GM18867 (cell line): Measurements from ENCODE around the gene ANKS6.

Experiments
- ATAC-seq: cut with Tn5 transposase; IDR thresholded peaks from one replicate; pipeline ENCODE4 v1.9.1; 2021; ENCODE audit warnings: mild to moderate bottlenecking, moderate library complexity; ENCODE audit not compliant: unreplicated experiment

Gene ANKS6

DNA sequence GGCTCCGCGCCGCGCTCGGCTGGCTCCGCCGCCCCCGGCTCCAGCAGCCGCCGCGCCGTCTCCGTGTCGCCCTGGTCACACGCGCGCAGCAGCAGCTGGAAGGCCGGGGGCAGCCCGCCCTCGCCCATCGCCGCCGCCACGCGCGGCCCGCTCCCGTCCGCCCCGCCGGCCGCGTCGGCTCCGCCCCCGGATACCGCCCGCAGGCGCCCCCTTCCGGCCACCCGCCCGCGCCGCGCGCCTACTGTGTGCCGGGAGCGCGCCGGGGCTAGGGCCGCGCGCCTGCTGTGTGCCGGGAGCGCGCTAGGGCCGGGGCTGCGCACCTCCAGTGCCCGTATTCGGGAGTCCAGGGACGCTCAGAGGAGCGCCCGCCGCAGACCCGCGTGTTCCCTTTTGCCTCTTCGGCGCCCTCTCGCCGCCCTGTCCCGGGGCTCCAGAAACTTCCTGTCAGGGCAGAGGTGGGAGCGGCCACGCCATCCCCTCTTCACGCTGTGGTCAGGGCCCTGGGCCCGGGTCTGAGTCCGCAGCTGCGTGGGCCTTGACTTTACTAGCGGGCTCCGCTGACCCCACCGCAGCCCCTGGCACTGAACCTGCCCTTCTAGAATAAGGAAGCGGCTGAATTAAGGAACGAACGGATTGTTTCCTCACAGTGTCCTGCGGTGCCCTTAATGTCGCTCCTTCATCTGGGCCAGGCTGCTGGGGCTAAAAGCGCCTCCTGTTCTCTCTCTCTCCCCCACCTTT lies at the start of gene ANKS6:
ANKS6 (minus strand) TSS at position 192 of the 738 bp plus-strand sequence; CDS start at position 128, 64 bp downstream.
- ATAC-seq: peak; percentile 91

DNA sequence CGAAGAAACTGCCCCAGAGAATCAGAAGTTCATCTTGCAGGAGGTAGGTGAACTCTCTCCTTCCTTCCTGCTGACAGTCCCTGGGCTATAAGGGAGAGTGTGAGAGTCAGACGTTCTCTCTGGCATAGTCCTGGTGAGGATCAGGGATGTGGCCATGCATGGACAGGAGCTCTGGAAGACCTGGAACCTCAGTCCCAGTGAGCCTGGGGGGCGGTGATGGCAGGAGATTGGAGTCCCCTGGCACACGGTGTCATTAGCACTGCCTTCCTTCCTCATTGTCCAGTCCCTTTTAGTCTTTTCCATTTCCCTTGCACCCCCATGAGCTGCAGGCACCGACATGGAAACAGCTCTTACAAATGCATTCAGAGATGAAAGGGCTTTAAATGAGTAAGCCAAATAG lies 49.7 kb upstream of the ANKS6 start:
- no peak for ATAC-seq

DNA sequence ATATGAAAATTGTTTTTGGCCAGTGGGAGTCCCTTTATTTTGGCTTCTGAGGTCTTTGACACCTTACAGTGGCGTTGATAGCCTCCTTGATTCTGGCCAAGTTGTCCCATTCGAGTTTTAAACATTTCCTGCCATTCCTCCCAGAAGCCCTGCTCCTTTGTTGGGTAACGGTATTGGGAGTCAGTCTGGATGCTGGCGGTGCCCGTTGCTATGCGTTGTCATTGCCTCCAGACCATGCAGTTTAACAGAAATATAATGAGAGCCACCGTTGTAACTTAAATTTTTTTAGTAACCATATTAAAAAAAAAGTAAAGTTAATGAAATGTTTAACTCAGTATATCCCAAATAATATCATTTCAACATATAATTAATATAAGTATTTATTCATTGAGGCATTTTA lies 46.2 kb upstream of the ANKS6 start:
- ATAC-seq: no peak

DNA sequence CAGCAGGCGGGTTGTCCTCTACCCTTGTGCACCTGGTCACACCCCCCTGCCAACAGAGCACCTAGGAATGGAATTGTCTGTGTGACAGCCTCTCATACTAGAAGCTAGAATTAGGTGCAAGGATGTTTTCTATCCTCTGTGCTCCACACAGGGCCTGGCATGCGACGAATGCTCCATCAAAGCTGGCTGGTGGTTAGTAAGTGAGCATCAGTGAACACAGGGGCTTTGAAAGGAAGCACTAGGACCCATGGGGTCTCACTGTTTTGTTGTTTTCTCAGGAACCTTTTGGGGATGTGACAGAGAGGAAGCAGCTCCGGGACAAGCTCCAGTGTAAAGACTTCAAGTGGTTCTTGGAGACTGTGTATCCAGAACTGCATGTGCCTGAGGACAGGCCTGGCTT lies 43.4 kb upstream of the ANKS6 start:
- ATAC-seq: no peak

DNA sequence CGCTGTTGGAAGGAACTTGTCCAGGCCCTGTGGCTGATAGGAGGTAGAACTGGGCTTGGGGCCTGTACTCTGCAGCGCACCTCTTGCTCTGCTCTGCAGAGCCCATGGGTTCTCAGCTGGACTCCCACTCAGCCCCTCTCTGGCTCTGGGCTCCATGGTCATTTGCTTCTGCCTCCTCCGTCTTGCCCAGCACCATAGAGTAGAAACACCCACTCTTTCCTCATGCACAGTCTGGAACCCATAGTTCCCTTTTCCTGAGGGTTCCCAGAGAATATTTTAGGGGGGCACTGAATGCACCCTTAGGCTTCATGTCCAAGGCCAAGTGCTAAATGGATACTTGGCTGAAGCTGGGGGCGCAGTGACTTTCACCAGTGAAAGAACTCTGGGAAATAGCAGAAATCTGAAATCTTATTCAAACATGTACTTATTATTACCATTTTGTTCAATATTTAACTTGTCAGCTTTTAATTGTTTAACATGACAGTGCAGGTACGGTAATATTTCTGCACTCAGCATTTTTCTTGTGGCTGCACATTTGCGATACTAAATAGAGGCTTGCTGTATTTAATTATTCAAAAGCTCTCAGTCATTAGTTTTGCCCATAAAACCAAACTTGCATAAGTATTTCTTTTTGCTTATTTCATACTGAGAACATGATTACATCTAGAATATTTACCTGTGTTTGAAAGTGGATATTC lies 42.7 kb upstream of the ANKS6 start:
- ATAC-seq: no peak

DNA sequence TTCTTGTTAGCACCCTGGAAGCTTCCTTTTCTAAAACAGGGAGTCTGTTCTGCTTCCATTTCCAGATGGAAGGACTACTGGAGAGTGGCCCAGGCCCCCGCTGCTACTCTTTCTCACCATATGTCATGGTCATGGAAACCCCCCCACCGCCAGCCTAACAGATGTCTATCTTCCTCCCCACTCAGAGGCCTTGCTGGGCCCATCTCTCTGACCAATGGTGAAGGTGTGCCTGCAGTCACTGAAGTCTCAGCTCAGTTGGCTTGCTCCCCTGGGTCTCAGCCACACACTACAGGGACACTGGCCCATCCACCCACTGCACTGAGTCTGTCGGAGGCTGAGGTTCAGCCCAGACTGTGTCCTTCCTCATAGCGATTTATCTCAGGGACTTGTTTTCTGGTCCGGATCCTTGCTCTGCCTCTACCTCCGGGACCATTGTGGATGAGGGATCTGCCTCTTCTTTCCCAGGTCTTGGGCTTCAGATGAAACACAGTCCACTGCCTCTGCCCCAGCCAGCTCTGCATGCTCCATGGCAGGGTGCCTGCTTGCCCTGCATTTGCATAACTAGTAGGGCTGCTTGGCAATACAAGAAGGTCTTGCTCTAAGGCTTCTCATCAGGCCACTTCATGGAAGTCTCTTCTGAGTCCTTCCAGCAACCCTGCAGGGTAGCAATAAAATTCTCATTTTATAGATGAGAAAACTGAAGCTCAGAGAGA lies 42.0 kb upstream of the ANKS6 start:
- no peak for ATAC-seq

DNA sequence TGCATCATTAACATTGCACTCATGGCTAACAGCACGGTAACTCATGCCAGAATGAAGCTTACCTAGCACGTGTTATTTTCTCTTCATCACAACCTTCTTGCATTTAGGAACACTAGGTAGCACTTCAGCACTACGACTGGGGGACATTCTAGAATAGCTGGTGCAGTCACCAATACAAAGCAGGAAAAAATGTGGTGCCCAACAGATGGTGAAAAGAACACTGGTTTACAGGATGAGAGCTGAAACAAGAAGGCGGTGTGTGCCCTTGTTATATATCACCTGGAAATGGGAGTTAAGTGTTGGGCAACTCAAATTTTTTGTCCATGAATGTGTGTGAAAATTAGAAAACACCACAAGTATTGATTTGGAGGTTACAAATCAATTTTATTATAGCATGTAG lies 41.2 kb upstream of the ANKS6 start:
- ATAC-seq: no peak

DNA sequence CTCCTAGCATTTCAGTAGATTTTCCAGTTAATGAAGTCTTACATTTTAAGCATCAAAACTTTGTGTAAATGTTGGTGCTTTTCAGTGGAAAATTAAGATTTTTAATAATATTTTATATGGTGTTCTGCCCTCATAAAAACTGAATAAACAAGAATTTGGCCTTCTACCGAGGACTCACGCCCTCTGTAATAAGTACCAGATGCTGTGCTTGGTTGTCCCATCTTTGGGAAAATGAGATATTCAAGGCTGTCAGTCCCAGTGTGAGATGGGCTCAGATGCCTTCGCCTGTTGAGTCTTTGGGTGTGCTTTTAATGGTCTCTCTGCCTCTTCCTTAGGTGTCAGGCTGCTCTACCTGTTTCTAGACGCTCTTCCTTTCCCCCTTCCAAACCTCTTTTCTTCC lies 39.9 kb upstream of the ANKS6 start:
- no peak for ATAC-seq

DNA sequence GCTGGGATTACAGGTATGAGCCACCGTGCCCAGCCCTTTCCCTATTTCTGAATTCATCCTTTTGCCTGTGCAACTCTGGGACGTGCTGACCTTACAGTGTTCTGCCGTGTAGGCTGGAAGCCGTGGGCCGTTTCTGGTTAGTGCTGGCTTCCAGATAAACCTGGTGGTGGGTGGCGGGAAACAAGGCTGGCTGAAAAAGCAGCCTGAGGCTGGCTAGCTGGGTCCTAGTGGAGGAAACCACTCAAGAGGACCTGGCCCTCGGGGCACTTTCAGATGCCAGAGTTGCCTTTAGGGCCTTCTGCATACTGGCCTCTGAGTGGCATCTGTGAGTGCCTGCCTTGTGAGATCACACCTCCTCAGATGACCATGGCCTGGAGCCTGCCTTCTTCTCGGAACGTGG lies 38.0 kb upstream of the ANKS6 start:
- no peak for ATAC-seq

DNA sequence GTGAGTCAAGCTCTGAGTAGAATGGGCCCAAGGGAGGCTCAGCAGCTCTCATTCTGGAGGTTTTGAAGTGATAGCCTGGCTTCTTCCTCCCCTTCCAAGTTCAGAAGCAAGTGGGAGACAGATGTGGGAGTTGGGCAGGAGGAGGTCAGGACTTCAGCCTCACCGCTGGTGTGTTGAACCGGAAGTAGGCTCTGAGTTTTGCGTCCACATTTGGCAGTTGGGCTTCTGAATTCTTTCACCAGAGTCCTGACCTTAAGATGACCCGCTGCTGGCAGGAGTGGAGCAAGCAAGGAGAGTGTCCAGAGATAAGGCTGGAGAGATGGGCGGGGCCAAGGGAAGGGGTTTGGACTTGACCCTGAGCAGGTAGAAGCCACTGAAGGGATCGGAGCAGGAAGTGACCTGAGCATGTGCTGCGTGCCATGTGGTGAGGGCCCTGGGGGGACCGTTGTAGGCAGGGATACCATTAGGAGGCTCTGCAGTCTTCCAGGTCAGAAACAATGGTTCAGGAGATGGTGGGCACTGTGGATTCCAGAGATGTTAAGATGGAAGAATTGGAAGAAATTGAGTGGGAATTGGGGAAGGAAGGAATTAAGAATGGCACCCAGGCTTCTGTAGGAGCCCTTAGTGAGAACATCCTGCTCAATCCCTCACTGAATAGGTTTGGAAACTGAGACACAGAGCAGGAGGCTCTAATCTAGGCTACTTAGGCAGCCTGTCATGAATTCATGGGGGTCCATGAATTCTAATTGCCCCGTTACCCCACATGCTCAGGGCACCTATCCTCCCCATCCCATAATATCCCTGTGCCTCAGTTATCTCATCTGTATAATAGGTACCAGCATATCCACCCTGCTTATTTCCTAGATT lies 37.0 kb upstream of the ANKS6 start:
- no peak for ATAC-seq

DNA sequence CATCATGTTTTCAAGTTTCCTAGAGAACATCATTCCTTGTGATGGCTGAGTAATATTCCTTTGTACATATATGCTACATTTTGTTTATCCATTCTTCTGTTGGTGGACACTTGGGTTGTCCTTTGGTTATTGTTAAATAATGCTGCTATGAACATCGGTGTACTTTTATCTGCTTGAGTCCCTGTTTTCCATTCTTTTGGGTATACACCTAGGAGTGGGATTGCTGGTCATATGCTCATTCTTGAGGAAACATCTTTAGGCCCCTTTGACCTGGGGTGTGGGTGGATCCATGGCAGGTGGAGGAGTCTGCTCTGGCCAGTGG lies 36.4 kb upstream of the ANKS6 start:
- ATAC-seq: no peak

DNA sequence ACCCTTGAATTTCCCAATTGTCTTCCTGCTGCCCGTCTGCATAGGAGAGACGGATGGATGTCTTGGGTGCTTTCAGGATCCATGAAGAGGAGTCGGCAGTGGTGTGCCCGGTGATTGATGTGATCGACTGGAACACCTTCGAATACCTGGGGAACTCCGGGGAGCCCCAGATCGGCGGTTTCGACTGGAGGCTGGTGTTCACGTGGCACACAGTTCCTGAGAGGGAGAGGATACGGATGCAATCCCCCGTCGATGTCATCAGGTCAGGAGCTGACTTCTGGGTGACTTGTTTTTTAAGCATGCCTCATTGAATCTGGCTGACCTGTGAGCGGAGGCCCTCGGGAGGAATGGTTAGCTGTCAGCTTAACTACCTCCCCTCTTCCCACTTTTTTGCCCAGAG lies 35.3 kb upstream of the ANKS6 start:
- no peak for ATAC-seq

DNA sequence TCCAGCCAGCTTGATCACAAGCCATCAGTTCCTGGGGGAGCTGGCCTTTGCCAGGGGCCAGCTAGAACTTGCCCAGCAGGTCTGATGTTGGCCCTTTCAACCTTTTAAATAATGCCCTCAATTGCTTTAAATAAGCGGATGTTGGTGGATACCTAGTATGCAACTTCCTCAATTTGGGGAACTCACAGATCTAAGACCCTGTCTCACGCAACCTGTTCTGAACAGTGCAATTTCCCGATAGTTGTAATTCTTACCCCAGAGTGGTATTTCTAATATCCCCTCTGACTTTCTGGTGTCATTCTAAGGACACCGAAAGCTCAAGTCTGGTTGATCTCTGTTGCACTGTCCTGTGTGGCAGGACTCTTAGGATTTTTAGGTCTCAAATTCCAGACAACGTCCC lies 34.2 kb upstream of the ANKS6 start:
- ATAC-seq: no peak

DNA sequence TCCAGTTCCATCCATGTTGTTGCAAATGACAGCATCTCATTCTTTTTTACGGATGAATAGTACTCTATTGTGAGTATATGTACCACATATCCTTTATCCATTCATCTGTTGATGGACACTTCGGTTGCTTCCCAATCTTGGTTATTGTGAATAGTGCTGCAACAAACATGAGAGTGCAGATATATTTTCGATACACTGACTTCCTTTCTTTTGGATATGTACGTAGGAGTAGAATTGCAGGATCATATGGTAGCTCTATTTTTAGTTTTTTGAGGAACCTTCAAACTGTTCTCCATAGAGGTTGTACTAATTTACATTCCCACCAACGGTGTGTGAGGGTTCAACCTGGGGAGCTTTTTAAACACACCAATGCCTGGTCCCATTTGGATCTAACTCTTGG lies 33.4 kb upstream of the ANKS6 start:
- ATAC-seq: no peak

DNA sequence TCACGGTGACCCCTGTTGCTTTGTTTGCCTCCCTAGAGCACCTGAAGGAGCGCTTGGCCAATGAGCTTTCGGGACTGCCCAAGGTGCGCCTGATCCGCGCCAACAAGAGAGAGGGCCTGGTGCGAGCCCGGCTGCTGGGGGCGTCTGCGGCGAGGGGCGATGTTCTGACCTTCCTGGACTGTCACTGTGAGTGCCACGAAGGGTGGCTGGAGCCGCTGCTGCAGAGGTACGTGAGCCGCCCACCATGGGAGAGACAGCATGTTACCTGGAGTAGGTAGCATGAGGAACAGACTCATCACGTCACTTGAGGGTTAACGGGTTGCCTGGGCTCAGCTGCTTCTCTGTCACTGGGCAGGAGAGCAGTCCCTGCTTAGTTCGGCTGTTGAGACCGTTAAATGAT lies 30.4 kb upstream of the ANKS6 start:
- ATAC-seq: no peak

DNA sequence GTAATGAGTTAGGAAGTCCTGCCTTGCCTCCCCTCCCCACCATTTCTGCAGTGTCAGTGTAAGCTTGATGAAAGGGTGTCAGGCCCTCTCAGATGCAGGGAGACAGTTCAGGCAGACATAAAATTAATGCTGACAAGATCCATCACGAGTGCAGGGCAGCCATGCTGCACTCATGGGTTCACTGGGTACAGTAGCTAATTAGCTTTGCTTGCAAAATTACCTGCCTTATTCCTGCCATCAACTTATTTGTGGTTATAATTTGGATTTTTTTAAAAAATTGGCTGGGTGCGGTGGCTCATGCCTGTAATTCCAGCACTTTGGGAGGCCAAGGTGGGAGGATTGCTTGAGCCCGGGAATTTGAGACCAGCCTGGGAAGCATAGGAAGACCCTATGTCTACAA lies 29.1 kb upstream of the ANKS6 start:
- ATAC-seq: no peak

DNA sequence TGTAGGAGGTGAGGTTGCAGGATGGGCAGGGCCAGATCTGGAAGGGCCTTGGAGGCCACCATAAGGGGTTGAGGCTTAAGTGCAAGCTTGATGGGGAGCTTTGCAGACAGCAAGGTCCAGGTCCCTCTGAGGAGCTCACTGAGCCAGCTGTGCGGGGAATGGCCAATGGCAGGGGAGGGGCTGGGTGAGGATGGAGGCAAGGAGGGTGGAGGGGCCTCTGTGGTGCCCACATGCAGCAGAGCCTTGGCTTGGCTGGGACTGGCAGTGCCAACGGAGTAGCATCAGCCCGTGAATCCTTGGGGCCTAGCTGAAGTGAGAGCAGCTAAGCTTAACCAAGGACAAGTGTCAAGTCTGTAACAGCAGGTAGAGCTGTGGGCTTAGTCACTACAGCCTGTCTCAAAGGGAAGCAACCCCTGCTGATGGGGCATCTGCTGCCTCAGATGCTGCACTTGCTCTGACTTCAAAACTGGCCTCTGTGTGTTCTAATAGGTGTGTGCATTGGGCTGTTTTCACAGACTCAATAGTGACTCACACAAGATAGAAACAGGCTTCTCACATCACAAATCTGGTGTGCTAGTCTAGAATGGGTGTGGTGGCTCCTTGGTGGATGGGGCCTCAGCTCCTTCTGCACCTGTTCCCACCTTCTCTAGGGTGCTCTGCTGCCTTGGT lies 27.4 kb upstream of the ANKS6 start:
- no peak for ATAC-seq

DNA sequence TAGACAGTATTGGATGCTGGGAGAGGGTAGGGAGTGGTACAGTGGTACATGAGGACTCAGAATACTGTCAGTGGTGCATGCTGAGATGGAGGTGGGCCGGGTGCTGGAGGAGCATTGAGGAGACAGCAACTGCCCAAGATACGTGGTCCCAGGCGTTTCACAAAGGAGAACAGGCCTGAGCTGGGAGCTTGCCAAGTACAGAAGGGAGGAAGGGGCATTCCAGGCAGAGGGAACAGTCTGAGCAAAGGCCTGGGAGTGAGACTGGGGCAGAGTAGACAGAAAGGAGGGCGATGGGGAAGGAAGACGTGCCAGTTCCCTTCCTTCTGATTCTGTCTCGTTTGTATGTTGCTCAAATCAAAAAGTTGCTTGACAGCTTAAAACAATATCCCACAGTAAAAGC lies 26.3 kb upstream of the ANKS6 start:
- ATAC-seq: no peak

DNA sequence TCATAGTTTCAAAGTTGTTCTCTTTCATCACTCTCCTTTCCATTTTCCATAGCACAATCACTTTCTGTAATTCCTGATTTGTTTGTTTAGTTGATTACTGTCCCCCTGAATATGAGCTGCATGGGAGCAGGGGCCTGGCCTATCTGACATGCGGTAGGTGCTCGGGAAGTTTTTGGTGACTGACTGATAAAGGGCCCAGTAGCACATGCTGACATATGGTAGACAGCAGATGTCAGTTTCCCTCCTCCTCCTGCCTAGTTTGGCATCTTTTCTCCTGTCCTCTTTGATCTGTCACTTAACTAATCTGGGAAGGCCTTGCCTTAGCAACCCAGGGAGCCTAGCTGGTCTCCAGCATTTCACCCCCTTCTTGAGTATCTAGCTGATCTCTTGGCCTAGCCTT lies 25.5 kb upstream of the ANKS6 start:
- ATAC-seq: no peak

DNA sequence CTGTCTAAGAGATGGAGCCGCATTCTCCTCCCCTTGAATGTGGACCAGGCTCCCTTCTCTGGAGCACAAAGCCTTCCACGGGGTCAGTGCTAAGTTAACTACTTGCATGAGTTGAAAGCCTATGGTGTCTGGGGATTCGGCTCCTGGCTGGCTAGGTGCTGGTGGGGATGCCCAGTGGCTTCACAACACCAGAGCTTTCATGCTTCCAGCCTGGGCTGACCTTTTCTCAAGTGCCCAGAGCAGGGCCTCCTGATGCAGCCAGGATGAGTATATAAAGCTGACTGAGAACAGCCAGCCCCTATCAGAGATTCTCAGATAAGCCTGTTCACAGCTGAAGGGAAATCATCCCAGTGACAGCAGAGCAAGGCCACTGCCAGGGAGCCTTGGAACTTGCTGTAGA lies 22.9 kb upstream of the ANKS6 start:
- ATAC-seq: no peak

DNA sequence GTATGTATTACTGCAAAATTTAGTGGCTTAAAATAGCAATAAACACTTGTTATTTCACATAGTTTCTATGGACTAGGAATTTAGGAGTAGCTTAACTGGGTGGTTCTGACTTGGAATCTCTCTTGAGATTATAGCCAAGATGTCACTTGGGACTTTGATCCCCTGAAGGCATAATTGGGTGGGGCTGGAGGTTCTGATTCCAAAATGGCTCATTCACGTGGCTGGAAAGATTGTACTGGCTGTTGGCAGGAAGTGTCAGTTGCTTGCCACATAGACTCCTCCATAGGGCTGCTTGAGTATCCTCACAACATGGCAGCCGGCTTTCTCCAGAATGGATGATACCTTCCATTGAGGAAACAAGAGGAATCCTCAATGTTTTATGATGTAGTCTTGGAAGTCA lies 22.4 kb upstream of the ANKS6 start:
- no peak for ATAC-seq
